ENCODE measurements around the gene FAM170B.
A peak's percentile ranks its signal among the peaks of the same experiment; 100 is the strongest.

Gene FAM170B

GRCh38 chr10:49150426-49150825, 16.6 kb upstream of the FAM170B start (continued):
- TF ChIP-seq ARNTL (CRISPR knock-in tag; IDR thresholded peaks at IDR 0.05; ENCODE audit: borderline replicate concordance, low read depth) (no peak), ZNF565 (CRISPR knock-in tag; conservative IDR thresholded peaks at IDR 0.05; ENCODE audit: low read depth) (no peak), BACH2 (CRISPR knock-in tag; IDR thresholded peaks at IDR 0.05; ENCODE audit: borderline replicate concordance) (no peak), ZFP30 (CRISPR knock-in tag; IDR thresholded peaks at IDR 0.05) (no peak), ZNF8 (CRISPR knock-in tag; IDR thresholded peaks at IDR 0.05) (no peak), ZNF70 (CRISPR knock-in tag; IDR thresholded peaks at IDR 0.05) (no peak), RARB (CRISPR knock-in tag; IDR thresholded peaks at IDR 0.05) (no peak)
- TF ChIP-seq, protein P1, sequence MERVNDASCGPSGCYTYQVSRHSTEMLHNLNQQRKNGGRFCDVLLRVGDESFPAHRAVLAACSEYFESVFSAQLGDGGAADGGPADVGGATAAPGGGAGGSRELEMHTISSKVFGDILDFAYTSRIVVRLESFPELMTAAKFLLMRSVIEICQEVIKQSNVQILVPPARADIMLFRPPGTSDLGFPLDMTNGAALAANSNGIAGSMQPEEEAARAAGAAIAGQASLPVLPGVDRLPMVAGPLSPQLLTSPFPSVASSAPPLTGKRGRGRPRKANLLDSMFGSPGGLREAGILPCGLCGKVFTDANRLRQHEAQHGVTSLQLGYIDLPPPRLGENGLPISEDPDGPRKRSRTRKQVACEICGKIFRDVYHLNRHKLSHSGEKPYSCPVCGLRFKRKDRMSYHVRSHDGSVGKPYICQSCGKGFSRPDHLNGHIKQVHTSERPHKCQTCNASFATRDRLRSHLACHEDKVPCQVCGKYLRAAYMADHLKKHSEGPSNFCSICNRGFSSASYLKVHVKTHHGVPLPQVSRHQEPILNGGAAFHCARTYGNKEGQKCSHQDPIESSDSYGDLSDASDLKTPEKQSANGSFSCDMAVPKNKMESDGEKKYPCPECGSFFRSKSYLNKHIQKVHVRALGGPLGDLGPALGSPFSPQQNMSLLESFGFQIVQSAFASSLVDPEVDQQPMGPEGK (CRISPR knock-in tag; IDR thresholded peaks at IDR 0.05; ENCODE audit: borderline replicate concordance): no peak
- TF ChIP-seq, protein P2, sequence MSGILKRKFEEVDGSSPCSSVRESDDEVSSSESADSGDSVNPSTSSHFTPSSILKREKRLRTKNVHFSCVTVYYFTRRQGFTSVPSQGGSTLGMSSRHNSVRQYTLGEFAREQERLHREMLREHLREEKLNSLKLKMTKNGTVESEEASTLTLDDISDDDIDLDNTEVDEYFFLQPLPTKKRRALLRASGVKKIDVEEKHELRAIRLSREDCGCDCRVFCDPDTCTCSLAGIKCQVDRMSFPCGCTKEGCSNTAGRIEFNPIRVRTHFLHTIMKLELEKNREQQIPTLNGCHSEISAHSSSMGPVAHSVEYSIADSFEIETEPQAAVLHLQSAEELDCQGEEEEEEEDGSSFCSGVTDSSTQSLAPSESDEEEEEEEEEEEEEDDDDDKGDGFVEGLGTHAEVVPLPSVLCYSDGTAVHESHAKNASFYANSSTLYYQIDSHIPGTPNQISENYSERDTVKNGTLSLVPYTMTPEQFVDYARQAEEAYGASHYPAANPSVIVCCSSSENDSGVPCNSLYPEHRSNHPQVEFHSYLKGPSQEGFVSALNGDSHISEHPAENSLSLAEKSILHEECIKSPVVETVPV (CRISPR knock-in tag; IDR thresholded peaks at IDR 0.05): no peak

GRCh38 chr10:49149881-49150280, 16.1 kb upstream of the FAM170B start:
- ATAC-seq: no peak
- TF ChIP-seq ZNF8 (CRISPR knock-in tag; IDR thresholded peaks at IDR 0.05) (no peak), ZNF70 (CRISPR knock-in tag; IDR thresholded peaks at IDR 0.05) (no peak), ESRRG (CRISPR knock-in tag; IDR thresholded peaks at IDR 0.05) (no peak), TOX (CRISPR knock-in tag; IDR thresholded peaks at IDR 0.05; ENCODE audit: borderline replicate concordance) (no peak), TCF4 (CRISPR knock-in tag; IDR thresholded peaks at IDR 0.05; ENCODE audit: borderline replicate concordance) (no peak)

DNA sequence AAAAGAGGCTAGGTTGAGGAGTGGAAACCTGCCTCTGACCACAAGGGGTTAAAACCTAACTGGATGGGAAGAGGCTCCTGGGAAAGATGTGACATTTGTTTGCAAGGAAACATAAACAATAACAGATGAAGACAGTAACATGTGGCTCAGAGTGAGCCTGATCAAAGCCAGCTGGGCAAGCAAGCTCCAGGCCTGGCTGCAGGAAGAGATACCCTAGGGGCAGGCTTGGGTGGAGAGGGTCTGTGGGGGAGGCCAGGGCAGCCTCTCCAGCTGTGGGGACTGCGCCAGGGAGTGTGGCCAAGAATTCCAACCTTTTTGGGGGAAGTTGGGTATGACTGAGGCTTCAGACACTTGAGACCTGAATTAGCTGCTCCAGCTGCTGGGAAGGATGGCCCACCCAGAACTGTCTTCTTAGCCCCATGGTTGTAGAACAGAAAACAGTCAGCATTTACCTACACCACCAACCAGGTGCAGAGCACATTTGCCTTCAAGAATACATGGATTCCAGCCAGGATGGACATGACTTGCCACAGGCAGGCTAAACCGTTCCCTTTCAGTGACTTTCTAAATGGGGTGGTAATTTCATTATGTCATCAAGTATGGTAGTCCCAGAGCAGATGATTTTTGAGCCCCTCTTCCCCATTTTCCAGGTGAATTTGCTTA, 10.4 kb upstream of the FAM170B start:
- no peak; the same call in 2 of the 3 replicates for ATAC-seq
- TF ChIP-seq TSHZ2 (CRISPR knock-in tag; IDR thresholded peaks at IDR 0.05) (0 out of 2 replicates have a peak, but pooled peaks have one; percentile 39), ZNF70 (CRISPR knock-in tag; IDR thresholded peaks at IDR 0.05) (no peak; the same call in 1 of the 2 replicates), TCF4 (CRISPR knock-in tag; IDR thresholded peaks at IDR 0.05; ENCODE audit: borderline replicate concordance) (peak; percentile 91)

- TF ChIP-seq ZNF70 (CRISPR knock-in tag; IDR thresholded peaks at IDR 0.05) (no peak), SNAI2 (CRISPR knock-in tag; IDR thresholded peaks at IDR 0.05) (no peak), RARB (CRISPR knock-in tag; IDR thresholded peaks at IDR 0.05) (no peak), ZC3H10 (CRISPR knock-in tag; IDR thresholded peaks at IDR 0.05) (no peak), CSDC2 (CRISPR knock-in tag; IDR thresholded peaks at IDR 0.05) (no peak), TCF4 (CRISPR knock-in tag; IDR thresholded peaks at IDR 0.05; ENCODE audit: borderline replicate concordance) (no peak), CREB5 (CRISPR knock-in tag; IDR thresholded peaks at IDR 0.05; ENCODE audit: low read depth) (no peak), ZFP3 (CRISPR knock-in tag; IDR thresholded peaks at IDR 0.05) (no peak), OSR1 (CRISPR knock-in tag; IDR thresholded peaks at IDR 0.05) (no peak), GLIS3 (CRISPR knock-in tag; IDR thresholded peaks at IDR 0.05) (no peak), POU6F1 (CRISPR knock-in tag; IDR thresholded peaks at IDR 0.05; ENCODE audit: borderline replicate concordance, low read depth) (no peak)
- TF ChIP-seq, protein P1 (CRISPR knock-in tag; IDR thresholded peaks at IDR 0.05; ENCODE audit: borderline replicate concordance): no peak
- TF ChIP-seq, protein P2 (CRISPR knock-in tag; IDR thresholded peaks at IDR 0.05): no peak
- no peak for ATAC-seq
These were observed 9.4 kb upstream of the FAM170B start for GRCh38 chr10:49143249-49143648.

Measured in SK-N-SH treated with all-trans-retinoic acid at 6 μM for 48 hours (cell line).